Panc1 (cell line): ENCODE results near the gene TAPBPL. TPM values are rescaled to one million over a fixed set of nuclear protein-coding genes. Genes with fewer than 3 reads are reported as not detected.

Experiments
- ATAC-seq: fragments of 200-7000 bp; cut with Tn5 transposase; 2 replicates; pipeline ENCODE4 v1.9.1; 2020; ENCODE audit warnings: mild to moderate bottlenecking, moderate library complexity
- BruUV-seq: library from RNA; stranded (reverse); fragments of 400-500 nt; replicated peaks from 2 replicates; lab custom pipeline; 2021; lab: Mats Ljungman, UMichigan
- CTCF ChIA-PET: fragments of 300-600 bp; sonication (Branson Sonifier 250); formaldehyde crosslinking; loops from one replicate; lab custom pipeline; 2022; ENCODE audit warnings: antibody characterized with exemption; lab: Charles Lee
- POLR2A ChIA-PET: fragments of 300-600 bp; sonication (Branson Sonifier 250); formaldehyde crosslinking; loops from one replicate; lab custom pipeline; 2022; ENCODE audit warnings: antibody characterized with exemption; lab: Charles Lee
- DNase-seq: peaks from one replicate; pipeline ENCODE4 v3.0.0-alpha.2; 2010; ENCODE audit warnings: low read depth, low spot score
- H3K27ac ChIP-seq: 2 replicates; pipeline ENCODE4 v1.5.1; 2011; ENCODE audit warnings: mild to moderate bottlenecking, low read length, inconsistent platforms
- H3K27me3 ChIP-seq: fragments of 200-500 bp; sonication (Bioruptor generic); 2 replicates; pipeline ENCODE4 v1.6.0; 2014; ENCODE audit warnings: low read length, inconsistent platforms; ENCODE audit not compliant: control insufficient read depth, insufficient read depth
- H3K36me3 ChIP-seq: fragments of 200-500 bp; sonication (Bioruptor generic); 2 replicates; pipeline ENCODE4 v1.5.1; 2014; ENCODE audit warnings: inconsistent platforms, mild to moderate bottlenecking, low read length, moderate library complexity; ENCODE audit not compliant: control insufficient read depth, insufficient read depth
- H3K4me1 ChIP-seq: 2 replicates; pipeline ENCODE4 v1.5.1; 2011; ENCODE audit warnings: inconsistent platforms, mild to moderate bottlenecking, low read length, moderate library complexity; ENCODE audit not compliant: control insufficient read depth, insufficient read depth
- H3K4me3 ChIP-seq, 2 experiments: 2 replicates each; pipeline ENCODE4 v1.5.1; 2011 to 2012; ENCODE audit warnings: low read depth in 2 of 2, low read length in 2 of 2, mild to moderate bottlenecking in 2 of 2, inconsistent platforms in 1 of 2, moderate library complexity in 1 of 2
- H3K9me3 ChIP-seq: fragments of 200-500 bp; sonication (Bioruptor generic); 2 replicates; pipeline ENCODE4 v1.5.1; 2014; ENCODE audit warnings: low read depth, mild to moderate bottlenecking, inconsistent platforms, low read length, moderate library complexity; ENCODE audit not compliant: control insufficient read depth, insufficient read depth
- CTCF ChIP-seq: fragments of 450-650 bp; IDR thresholded peaks from 2 replicates; pipeline ENCODE4 v1.5.1; 2017; ENCODE audit warnings: mild to moderate bottlenecking
- POLR2AphosphoS5 ChIP-seq: IDR thresholded peaks from 2 replicates; pipeline ENCODE4 v1.6.1; 2012; ENCODE audit warnings: mild to moderate bottlenecking, low read depth, low read length, moderate library complexity
- REST ChIP-seq, 2 experiments: IDR thresholded peaks; 2 replicates each; pipeline ENCODE4 v1.6.1; 2011 to 2012; ENCODE audit warnings: low read depth in 2 of 2, control low read depth in 1 of 2, low read length in 1 of 2, mild to moderate bottlenecking in 1 of 2, moderate library complexity in 1 of 2; ENCODE audit not compliant: insufficient read depth in 1 of 2
- SIN3A ChIP-seq: IDR thresholded peaks from 2 replicates; pipeline ENCODE4 v1.6.1; 2012; ENCODE audit warnings: low read depth, mild to moderate bottlenecking, low read length, moderate library complexity, borderline replicate concordance; ENCODE audit not compliant: insufficient read depth
- TCF7L2 ChIP-seq: IDR thresholded peaks from 2 replicates; pipeline ENCODE4 v1.6.1; 2011; ENCODE audit warnings: mild to moderate bottlenecking, low read depth, low read length, inconsistent platforms
- in situ Hi-C: cut with HindIII; loops from 2 replicates; pipeline ENCODE4 v1.10.0; 2016; ENCODE audit warnings: low sequenced_read_pairs, low pct_unique_long_range_greater_than_20kb
- intact Hi-C: fragments of 100-400 bp; cut with micrococcal nuclease; formaldehyde crosslinking; loops from one replicate; pipeline ENCODE4 v1.10.0; 2022; ENCODE audit not compliant: unreplicated experiment
- total RNA-seq: library from RNA; stranded (reverse); gene quantifications from one replicate; pipeline ENCODE4 v1.2.1, GENCODE V29; 2021; ENCODE audit not compliant: unreplicated experiment

The TAPBPL gene
- total RNA-seq, 1 experiment from 2014 or later: 7.8 TPM

- in situ Hi-C loops: no loop called here
- CTCF ChIA-PET: no interaction called here
Observed at GRCh38 chr12:6424008-6424347, 27.9 kb upstream of the TAPBPL start.

GRCh38 chr12:6424866-6425265 lies 27.0 kb upstream of the TAPBPL start:
- Histone ChIP-seq H3K27ac (no peak overlapping the region), H3K9me3 (no peaks in the 10 kb centered on the region), H3K36me3 (no peaks in the 10 kb centered on the region), H3K4me3 (no peak overlapping the region), H3K4me1 (no peaks in the 10 kb centered on the region; the same call in 1 of the 2 replicates), H3K27me3 (no peaks in the 10 kb centered on the region)
- ATAC-seq: no peak
- DNase-seq: no peak
- no TSS peak for BruUV-seq
- ChIA-PET POLR2A (no interaction called here), CTCF (no interaction called here)
- in situ Hi-C loops (no loop called here), intact Hi-C loops (no loop called here)
- TF ChIP-seq CTCF (no peak), SIN3A (no peak), POLR2AphosphoS5 (no peak), TCF7L2 (no peak), REST (IDR thresholded peaks at IDR 0.05; ENCODE audit: insufficient read depth in 1 of 2, low read depth in 2 of 2, low read length in 1 of 2) (no peak)

More at GRCh38 chr12:6424008-6424347, 27.9 kb upstream of the TAPBPL start:
- no peak for DNase-seq
- POLR2A ChIA-PET: interaction anchor here (0.6 kb wide), 1 partner anchor 445 kb away, joined by 5 read pairs; no protein-coding TSS in a partner anchor
- no peaks in the 10 kb centered on the region for H3K36me3 ChIP-seq
- BruUV-seq: no TSS peak
- H3K9me3 ChIP-seq: no peaks in the 10 kb centered on the region
- no peaks in the 10 kb centered on the region for H3K4me1 ChIP-seq
- intact Hi-C loops: no loop called here
- TF ChIP-seq REST (IDR thresholded peaks at IDR 0.05; ENCODE audit: insufficient read depth in 1 of 2, low read depth in 2 of 2, low read length in 1 of 2) (no peak), CTCF (no peak), POLR2AphosphoS5 (no peak), SIN3A (no peak), TCF7L2 (no peak)
- no peaks in the 10 kb centered on the region for H3K27me3 ChIP-seq
- H3K27ac ChIP-seq: no peak overlapping the region
- no peak overlapping the region for H3K4me3 ChIP-seq
- peak; percentile 65 for ATAC-seq
